Rectal smooth muscle tissue (tissue), 1 donor: Measurements from ENCODE around the gene SIGLEC10.
A peak's percentile ranks its signal among the peaks of the same experiment; 100 is the strongest.
"Not testable (repeated sequence)": the region's sequence is repeated elsewhere in the genome, so short reads cannot be mapped to it uniquely, and the experiment has no call there.

Experiments
- H3K27ac ChIP-seq: one replicate; pipeline ENCODE4 v1.7.0; 2013; ENCODE audit warnings: low read depth, low read length, inconsistent platforms
- H3K27me3 ChIP-seq: one replicate; pipeline ENCODE4 v1.7.0; 2013; ENCODE audit warnings: low read length; ENCODE audit not compliant: control insufficient read depth, insufficient read depth
- H3K36me3 ChIP-seq: one replicate; pipeline ENCODE4 v1.7.0; 2013; ENCODE audit warnings: low read length; ENCODE audit not compliant: control insufficient read depth, insufficient read depth
- H3K4me1 ChIP-seq: one replicate; pipeline ENCODE4 v1.7.0; 2013; ENCODE audit warnings: low read length; ENCODE audit not compliant: control insufficient read depth, insufficient read depth
- H3K4me3 ChIP-seq: one replicate; pipeline ENCODE4 v1.7.0; 2013; ENCODE audit warnings: low read length
- H3K9ac ChIP-seq: one replicate; pipeline ENCODE4 v1.7.0; 2013; ENCODE audit warnings: low read length

Gene SIGLEC10

GRCh38 chr19:51399231-51399630 is 18.2 kb downstream of the SIGLEC10 start:
- H3K36me3 ChIP-seq = no peaks in the 10 kb centered on the region
- no peaks in the 10 kb centered on the region for H3K27me3 ChIP-seq
- no peak overlapping the region for H3K9ac ChIP-seq
- no peak overlapping the region for H3K27ac ChIP-seq
- no peak overlapping the region for H3K4me3 ChIP-seq
- H3K4me1 ChIP-seq = peaks cover 4% of the 10 kb centered on the region

DNA sequence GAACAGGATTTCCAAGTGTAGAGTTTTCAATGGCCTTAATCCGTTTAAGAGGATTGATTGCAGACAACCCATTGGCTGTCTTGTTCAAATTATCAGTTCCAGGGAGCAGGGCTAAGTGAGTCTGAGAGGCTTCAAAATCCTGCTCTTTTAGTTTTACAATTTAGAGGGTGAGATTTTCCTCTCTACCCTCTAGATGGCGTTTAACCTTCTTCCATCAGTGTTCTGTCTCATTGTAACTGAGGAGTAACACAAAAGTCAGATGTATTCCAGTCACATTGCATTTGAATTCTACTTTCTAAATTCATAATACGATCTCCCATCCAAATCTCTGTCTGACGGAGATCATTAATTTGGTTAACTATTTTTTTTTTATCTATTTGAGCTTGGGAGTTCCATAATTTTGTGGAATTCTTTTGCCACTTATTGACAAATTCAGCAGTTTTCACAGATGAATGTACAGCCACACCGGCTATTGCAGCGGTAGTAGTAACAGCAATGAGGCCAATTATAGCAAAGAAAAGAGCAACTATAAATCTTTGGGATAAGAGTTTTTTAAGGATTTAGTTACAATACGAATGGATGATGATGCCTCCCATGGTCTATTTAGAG is 19.2 kb downstream of the SIGLEC10 start:
- Histone ChIP-seq H3K36me3 (no peaks in the 10 kb centered on the region), H3K27ac (no peak overlapping the region)

GRCh38 chr19:51397453-51397852 is 20.0 kb downstream of the SIGLEC10 start:
- not testable (repeated sequence) for H3K4me3 ChIP-seq, H3K27me3 ChIP-seq, H3K27ac ChIP-seq, H3K4me1 ChIP-seq, H3K36me3 ChIP-seq, H3K9ac ChIP-seq

More for the DNA sequence above, 19.2 kb downstream of the SIGLEC10 start:
- H3K9ac ChIP-seq = no peak overlapping the region
- peaks cover 4% of the 10 kb centered on the region for H3K4me1 ChIP-seq
- H3K27me3 ChIP-seq = no peaks in the 10 kb centered on the region
- no peak overlapping the region for H3K4me3 ChIP-seq

- H3K4me3 ChIP-seq = no peak overlapping the region
- no peak overlapping the region for H3K27ac ChIP-seq
- H3K27me3 ChIP-seq = no peaks in the 10 kb centered on the region
- H3K36me3 ChIP-seq = no peaks in the 10 kb centered on the region
- peaks cover 4% of the 10 kb centered on the region for H3K4me1 ChIP-seq
- no peak overlapping the region for H3K9ac ChIP-seq
Measured at GRCh38 chr19:51396175-51396574, 21.3 kb downstream of the SIGLEC10 start.

DNA sequence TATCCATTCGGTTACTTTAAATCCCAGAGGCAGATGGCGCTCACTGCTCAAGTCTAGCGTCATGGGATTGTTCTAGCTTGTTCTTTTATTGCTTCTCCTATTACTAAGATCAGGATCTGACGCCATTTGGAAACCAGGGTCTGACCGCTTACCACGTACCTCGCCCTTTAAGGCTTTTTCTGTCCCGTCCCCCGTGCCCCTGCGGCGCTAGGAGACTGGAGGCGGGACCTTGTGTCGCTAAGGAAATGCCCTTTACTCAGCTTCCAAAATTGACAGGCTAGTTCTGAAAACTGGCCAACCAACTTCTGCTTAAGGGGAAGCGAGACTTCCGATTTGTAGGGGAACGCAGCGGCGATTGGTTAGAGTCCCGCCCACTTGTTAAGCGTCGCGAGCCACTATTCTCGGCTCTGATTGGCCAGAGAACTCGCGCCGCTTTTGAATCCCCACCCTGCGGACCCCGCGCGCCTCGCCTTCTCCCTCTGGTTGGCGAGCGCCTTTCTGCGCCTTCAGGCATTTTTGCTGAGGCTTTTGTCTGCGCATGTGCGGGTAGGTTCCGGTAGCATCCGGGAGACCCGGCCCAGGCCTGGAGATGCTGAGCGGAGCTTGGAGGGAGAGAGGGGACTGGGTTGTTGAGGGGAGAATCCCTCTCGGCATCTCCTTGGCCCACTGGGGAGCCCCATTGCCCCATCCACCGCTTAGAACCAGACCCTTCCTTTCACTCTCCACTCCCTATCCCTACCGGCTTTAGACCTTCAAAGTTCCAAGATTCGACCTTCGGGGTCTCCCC is 23.2 kb downstream of the SIGLEC10 start:
- peak overlapping the region; percentile 16 for H3K9ac ChIP-seq
- H3K27ac ChIP-seq = peak overlapping the region; percentile 67
- H3K27me3 ChIP-seq = no peaks in the 10 kb centered on the region
- peaks cover 4% of the 10 kb centered on the region for H3K4me1 ChIP-seq
- H3K4me3 ChIP-seq = peak overlapping the region; percentile 79
- H3K36me3 ChIP-seq = no peaks in the 10 kb centered on the region

DNA sequence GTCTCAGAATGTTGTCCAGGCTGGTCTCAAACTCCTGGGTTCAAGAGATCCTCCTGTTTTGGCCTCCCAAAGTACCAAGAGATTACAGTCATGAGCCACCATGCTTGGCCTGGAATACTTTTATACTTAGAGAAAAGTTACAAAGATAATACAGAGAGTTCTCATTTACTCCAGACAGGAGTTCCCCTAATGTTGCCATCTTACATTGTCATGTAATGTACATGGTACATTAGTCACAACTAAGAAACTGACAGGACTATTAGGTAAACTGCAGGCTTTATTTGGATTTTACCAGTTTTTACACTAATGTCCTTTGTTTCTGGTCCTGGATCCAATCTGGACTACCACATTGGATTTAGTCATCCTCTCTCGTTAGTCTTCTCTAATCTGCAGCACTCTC is 24.7 kb downstream of the SIGLEC10 start:
- Histone ChIP-seq H3K4me3 (no peak overlapping the region), H3K9ac (no peak overlapping the region), H3K27me3 (no peaks in the 10 kb centered on the region), H3K27ac (no peak overlapping the region), H3K4me1 (peaks cover 4% of the 10 kb centered on the region), H3K36me3 (no peaks in the 10 kb centered on the region)

DNA sequence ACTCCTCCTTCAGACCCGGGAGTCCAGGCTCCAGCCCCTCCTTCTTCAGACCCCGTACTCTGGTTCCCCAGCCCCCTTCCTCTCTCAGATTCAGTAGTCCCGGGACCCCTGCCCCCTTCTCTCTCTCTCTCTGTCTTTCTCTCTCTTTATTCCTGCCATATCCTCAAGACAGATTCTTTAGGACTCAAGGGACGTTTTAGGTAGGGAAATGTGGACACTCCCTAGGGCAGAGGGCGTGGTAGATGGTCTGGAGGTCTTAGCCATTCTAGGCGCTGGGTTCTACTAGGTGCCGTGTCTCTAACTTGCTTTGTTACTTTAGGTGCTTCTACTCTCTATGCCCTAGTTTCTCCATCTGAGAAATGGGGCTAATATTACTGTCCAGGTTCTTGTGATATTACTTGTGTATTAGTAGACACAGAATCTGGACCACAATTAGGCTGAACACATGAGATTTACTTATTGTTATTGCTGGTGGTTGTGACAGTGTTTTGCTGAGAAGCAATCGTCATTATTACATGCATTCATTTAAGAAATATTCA is 26.3 kb downstream of the SIGLEC10 start:
- Histone ChIP-seq H3K4me1 (peaks cover 4% of the 10 kb centered on the region), H3K9ac (no peak overlapping the region), H3K36me3 (no peaks in the 10 kb centered on the region), H3K4me3 (no peak overlapping the region), H3K27me3 (no peaks in the 10 kb centered on the region), H3K27ac (no peak overlapping the region)

- no peaks in the 10 kb centered on the region for H3K27me3 ChIP-seq
- no peak overlapping the region for H3K4me3 ChIP-seq
- no peaks in the 10 kb centered on the region for H3K36me3 ChIP-seq
- H3K4me1 ChIP-seq = no peaks in the 10 kb centered on the region
- H3K27ac ChIP-seq = no peak overlapping the region
- no peak overlapping the region for H3K9ac ChIP-seq
Measured at GRCh38 chr19:51389143-51389542, 28.3 kb downstream of the SIGLEC10 start.

DNA sequence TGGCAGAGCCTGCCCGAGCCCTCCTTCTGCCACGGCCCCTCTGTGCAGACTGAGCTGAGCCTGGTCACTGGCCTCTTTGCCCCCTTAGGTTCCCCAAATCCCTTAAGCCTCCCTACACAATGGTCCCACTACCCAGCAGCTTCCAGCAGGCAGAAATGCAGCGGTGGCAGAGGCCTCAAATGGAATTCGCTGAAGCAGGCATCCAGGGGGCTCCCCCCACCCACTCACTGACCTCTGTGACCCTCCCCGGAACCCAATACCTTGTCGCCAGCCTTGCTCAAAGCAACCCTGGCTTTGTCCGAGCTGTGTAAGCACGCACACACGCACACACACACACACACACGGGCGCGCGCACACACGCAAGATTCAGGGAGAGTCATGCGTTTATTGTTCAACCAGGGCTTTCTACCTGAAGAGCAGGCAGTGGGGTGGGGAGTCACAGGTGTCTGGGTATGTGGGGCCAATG is 29.5 kb downstream of the SIGLEC10 start, which contains the start of gene LIM2:
Gene LIM2 (minus strand): TSS at position 51 of the 466 bp plus-strand sequence. CDS start 531 bp downstream, outside the sequence.
- Histone ChIP-seq H3K27me3 (no peaks in the 10 kb centered on the region), H3K27ac (no peak within 1 kb of the TSS), H3K4me1 (no peaks in the 10 kb centered on the region), H3K36me3 (no peaks in the 10 kb centered on the region), H3K4me3 (no peak within 1 kb of the TSS), H3K9ac (no peak within 1 kb of the TSS)

DNA sequence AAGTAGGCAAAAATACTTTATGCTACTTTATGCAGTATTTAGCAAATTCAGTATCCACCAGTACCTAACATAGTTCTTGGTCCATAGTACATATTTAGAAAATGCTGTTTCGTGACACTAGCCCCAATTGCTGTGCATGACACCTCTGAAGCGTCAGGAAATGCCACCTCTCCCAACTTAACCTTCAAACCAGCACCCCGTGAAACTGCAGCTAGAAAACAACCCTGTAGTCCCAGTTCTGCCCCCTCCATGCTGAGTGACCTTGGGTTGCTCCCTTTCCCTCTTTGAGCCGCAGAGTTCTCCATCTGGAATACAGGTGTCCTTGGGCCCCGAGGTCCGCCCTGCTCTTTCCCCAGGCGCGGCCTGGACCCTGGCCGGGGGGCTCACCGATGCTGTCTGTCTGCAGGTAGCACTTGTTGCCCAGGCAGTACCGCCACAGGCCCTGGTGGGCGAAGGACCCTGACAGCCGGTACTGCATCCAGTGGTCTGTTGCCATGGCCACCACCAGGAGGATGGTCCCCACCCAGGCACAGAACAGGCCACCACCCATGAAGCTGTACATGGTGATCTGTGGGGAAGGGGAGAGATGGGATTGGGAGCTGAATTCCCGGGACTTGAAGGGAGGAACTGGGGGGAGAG is 30.4 kb downstream of the SIGLEC10 start:
- H3K4me1 ChIP-seq = no peaks in the 10 kb centered on the region
- no peak overlapping the region for H3K27ac ChIP-seq
- H3K4me3 ChIP-seq = no peak overlapping the region
- H3K36me3 ChIP-seq = no peaks in the 10 kb centered on the region
- H3K9ac ChIP-seq = no peak overlapping the region
- no peaks in the 10 kb centered on the region for H3K27me3 ChIP-seq

GRCh38 chr19:51382004-51382403 is 35.4 kb downstream of the SIGLEC10 start:
- no peak overlapping the region for H3K9ac ChIP-seq
- no peaks in the 10 kb centered on the region for H3K27me3 ChIP-seq
- H3K4me1 ChIP-seq = no peaks in the 10 kb centered on the region
- H3K36me3 ChIP-seq = no peaks in the 10 kb centered on the region
- H3K4me3 ChIP-seq = no peak overlapping the region
- H3K27ac ChIP-seq = no peak overlapping the region

- no peak overlapping the region for H3K9ac ChIP-seq
- no peaks in the 10 kb centered on the region for H3K36me3 ChIP-seq
- H3K4me3 ChIP-seq = no peak overlapping the region
- H3K4me1 ChIP-seq = no peaks in the 10 kb centered on the region
- H3K27ac ChIP-seq = no peak overlapping the region
- no peaks in the 10 kb centered on the region for H3K27me3 ChIP-seq
Measured at GRCh38 chr19:51380379-51380778, 37.1 kb downstream of the SIGLEC10 start.
